SK-N-SH (cell line): ENCODE data around the gene MRPL9. TPM values are rescaled to one million over a fixed set of nuclear protein-coding genes. Genes with fewer than 3 reads are reported as not detected.

Experiments used
- CTCF ChIA-PET: fragments of 300-600, 350-600 bp; formaldehyde crosslinking; extraction: SDS; loops from one replicate; lab custom pipeline; 2021; lab: Yijun Ruan, JAX
- POLR2A ChIA-PET: fragments of 350-600 bp; sonication (Branson Sonifier 250); formaldehyde crosslinking; extraction: SDS; loops from one replicate; lab custom pipeline; 2020; ENCODE audit warnings: antibody characterized with exemption, inconsistent platforms; lab: Yijun Ruan, JAX
- DNase-seq: peaks from one replicate; pipeline ENCODE4 v3.0.0; 2012
- H2AFZ ChIP-seq: fragments of 200-600 bp; sonication (generic); 2 replicates; pipeline ENCODE4 v1.8.1; 2016; ENCODE audit warnings: antibody characterized with exemption, mild to moderate bottlenecking, low read depth
- H3F3A ChIP-seq: fragments of 200-600 bp; sonication (generic); replicated peaks from 2 replicates; pipeline ENCODE3; 2016; ENCODE audit warnings: antibody characterized with exemption, mild to moderate bottlenecking; ENCODE audit not compliant: insufficient read depth
- H3K27ac ChIP-seq, 2 experiments: fragments of 200-500 bp in 1 of 2; fragments of 200-600 bp in 1 of 2; sonication (Bioruptor generic) in 1 of 2; sonication (generic), shearing (Covaris generic) in 1 of 2; 2 replicates each; pipeline versions ENCODE4 v1.5.1 to v1.6.1; 2014 to 2016; ENCODE audit warnings: low read depth in 2 of 2, inconsistent platforms in 1 of 2, low read length in 1 of 2, mild to moderate bottlenecking in 1 of 2, mixed read lengths in 1 of 2
- H3K27me3 ChIP-seq: fragments of 200-600 bp; sonication (generic), shearing (Covaris generic); 2 replicates; pipeline ENCODE4 v1.6.1; 2016; ENCODE audit warnings: mixed run types; ENCODE audit not compliant: insufficient read depth
- H3K36me3 ChIP-seq, 2 experiments: fragments of 200-500 bp in 1 of 2; fragments of 200-600 bp in 1 of 2; sonication (Bioruptor generic) in 1 of 2; sonication (generic) in 1 of 2; replicated peaks in 1 of 2; 2 replicates each; pipeline versions ENCODE3 to v1.5.1; 2014 to 2016; ENCODE audit warnings: low read length in 1 of 2, mild to moderate bottlenecking in 1 of 2; ENCODE audit not compliant: insufficient read depth in 2 of 2, control insufficient read depth in 1 of 2
- H3K4me1 ChIP-seq, 2 experiments: fragments of 200-500 bp in 1 of 2; fragments of 200-600 bp in 1 of 2; sonication (Bioruptor generic) in 1 of 2; sonication (generic), shearing (Covaris generic) in 1 of 2; 2 replicates each; pipeline versions ENCODE4 v1.5.1 to v1.6.1; 2014 to 2016; ENCODE audit warnings: low read depth in 1 of 2, low read length in 1 of 2, mixed run types in 1 of 2; ENCODE audit not compliant: insufficient read depth in 2 of 2, control insufficient read depth in 1 of 2
- H3K4me2 ChIP-seq: fragments of 200-600 bp; sonication (generic), shearing (Covaris generic); 2 replicates; pipeline ENCODE4 v1.6.1; 2017; ENCODE audit warnings: mixed run types
- H3K4me3 ChIP-seq, 2 experiments: fragments of 200-500 bp in 1 of 2; fragments of 200-600 bp in 1 of 2; sonication (Bioruptor generic) in 1 of 2; sonication (generic), shearing (Covaris generic) in 1 of 2; 2 replicates each; pipeline versions ENCODE4 v1.5.1 to v1.8.1; 2014 to 2016; ENCODE audit warnings: low read depth in 2 of 2, inconsistent platforms in 1 of 2, low read length in 1 of 2, mild to moderate bottlenecking in 1 of 2, mixed read lengths in 1 of 2, moderate library complexity in 1 of 2
- H3K79me2 ChIP-seq: fragments of 200-600 bp; sonication (generic); 2 replicates; pipeline ENCODE4 v1.8.1; 2017; ENCODE audit warnings: mild to moderate bottlenecking; ENCODE audit not compliant: insufficient read depth
- H3K9ac ChIP-seq: fragments of 200-600 bp; sonication (generic); 2 replicates; pipeline ENCODE4 v1.6.1; 2017; ENCODE audit warnings: mixed run types
- H3K9me2 ChIP-seq: fragments of 200-600 bp; sonication (generic); 2 replicates; pipeline ENCODE4 v1.6.1; 2017; ENCODE audit warnings: mixed run types
- H3K9me3 ChIP-seq: fragments of 200-600 bp; sonication (generic); 2 replicates; pipeline ENCODE4 v1.6.1; 2017; ENCODE audit warnings: mixed run types, mild to moderate bottlenecking, moderate library complexity
- H4K20me1 ChIP-seq: fragments of 200-600 bp; sonication (generic); 2 replicates; pipeline ENCODE4 v1.6.1; 2017; ENCODE audit warnings: mild to moderate bottlenecking, mixed run types; ENCODE audit not compliant: insufficient read depth
- CHD2 ChIP-seq: fragments of 150-350 bp; IDR thresholded peaks from 2 replicates; pipeline ENCODE4 v1.6.1; 2018; ENCODE audit warnings: low read length; ENCODE audit not compliant: partially characterized antibody
- CTCF ChIP-seq: fragments of 200-600 bp; sonication (generic); IDR thresholded peaks from 2 replicates; pipeline ENCODE4 v1.6.1; 2017; ENCODE audit warnings: antibody characterized with exemption, mild to moderate bottlenecking, moderate library complexity
- ELF1 ChIP-seq: IDR thresholded peaks from 2 replicates; pipeline ENCODE4 v1.4.0; 2012
- EZH2phosphoT487 ChIP-seq: fragments of 200-600 bp; sonication (generic); IDR thresholded peaks from 2 replicates; pipeline ENCODE4 v1.6.1; 2017; ENCODE audit warnings: low read depth, mixed run types, mild to moderate bottlenecking, antibody characterized with exemption, moderate library complexity, borderline replicate concordance
- FOXJ3 ChIP-seq: sonication (generic); formaldehyde crosslinking; IDR thresholded peaks from 2 replicates; pipeline ENCODE4 v1.5.1; 2020; ENCODE audit warnings: mild to moderate bottlenecking, missing genetic modification reagents
- FOXM1 ChIP-seq: IDR thresholded peaks from 2 replicates; pipeline ENCODE4 v1.4.0; 2012; ENCODE audit warnings: low read depth, mild to moderate bottlenecking
- JUND ChIP-seq: IDR thresholded peaks from 2 replicates; pipeline ENCODE4 v1.4.0; 2012
- POLR2AphosphoS5 ChIP-seq: IDR thresholded peaks from 2 replicates; pipeline ENCODE4 v1.6.1; 2012; ENCODE audit warnings: low read depth, low read length
- SMC3 ChIP-seq: IDR thresholded peaks from 2 replicates; pipeline ENCODE4 v1.6.1; 2012; ENCODE audit warnings: low read depth, low read length, improper control_type of control experiment
- TAF1 ChIP-seq: IDR thresholded peaks from 2 replicates; pipeline ENCODE4 v1.6.1; 2012; ENCODE audit warnings: low read depth, mild to moderate bottlenecking, low read length, moderate library complexity, borderline replicate concordance
- TCF12 ChIP-seq: IDR thresholded peaks from 2 replicates; pipeline ENCODE4 v1.4.0; 2012
- YY1 ChIP-seq: IDR thresholded peaks from 2 replicates; pipeline ENCODE4 v1.4.0; 2012; ENCODE audit warnings: low read depth, mild to moderate bottlenecking
- ZBTB33 ChIP-seq: IDR thresholded peaks from 2 replicates; pipeline ENCODE4 v1.4.0; 2012; ENCODE audit warnings: low read depth, borderline replicate concordance
- WGBS: methylation state at CpG from one replicate; pipeline ENCODE4 v1.1.6; 2017; ENCODE audit warnings: low lambda C conversion rate; 5-methylcytosine and 5-hydroxymethylcytosine counted together
- polyA plus RNA-seq, 3 experiments: library from polyadenylated mRNA; depleted of rRNA; stranded (reverse); fragments of >200 nt; gene quantifications; 2 replicates each; pipeline ENCODE4 v1.2.3, GENCODE V29; 2012
- TF ChIP-seq, protein P1 (sequence below): fragments of 150-350 bp; IDR thresholded peaks from 2 replicates; pipeline ENCODE4 v1.6.1; 2016; ENCODE audit warnings: mild to moderate bottlenecking, low read depth, low read length

MRPL9 gene
- polyA plus RNA-seq, 1 of the 3 experiments (the other 2 are of a cell fraction) = 76.2 TPM

DNA sequence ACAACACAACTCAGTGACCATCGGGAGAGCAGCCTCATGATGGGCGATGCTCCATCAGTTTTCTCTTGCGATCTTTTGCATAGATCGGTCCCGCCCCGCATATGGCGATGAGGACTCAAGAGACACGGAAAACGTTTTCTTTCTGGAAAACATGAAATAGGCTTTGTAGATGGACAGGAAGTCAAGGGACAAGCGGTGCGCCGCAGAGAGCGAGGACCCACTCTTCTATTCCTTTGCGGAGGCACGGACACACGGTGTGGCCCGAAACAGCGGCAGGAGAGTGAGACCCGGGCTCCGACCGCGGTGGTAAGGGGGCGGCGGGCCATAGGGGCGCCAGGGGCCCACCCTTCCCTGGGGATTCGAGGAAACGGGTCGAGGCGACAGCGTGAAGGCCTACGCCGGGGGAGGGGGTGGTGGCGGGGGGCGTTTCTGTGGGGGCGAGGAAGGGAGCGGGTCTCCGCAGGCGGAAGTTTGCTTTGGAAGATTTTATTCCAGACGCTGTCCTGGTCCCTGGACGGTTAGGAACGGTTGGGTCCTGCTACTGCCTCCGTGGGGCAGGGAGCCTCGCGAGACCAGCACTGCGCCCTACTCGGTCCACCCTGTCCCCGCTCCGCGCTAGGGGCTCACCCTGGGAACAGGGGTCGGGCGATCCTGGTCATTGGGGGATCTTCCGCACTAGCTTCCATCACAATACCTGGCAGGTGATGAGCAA is 27.8 kb upstream of the MRPL9 start:
- no peaks in the 10 kb centered on the region for H3K27me3 ChIP-seq
- H3F3A ChIP-seq = peaks cover 3% of the 10 kb centered on the region
- peak overlapping the region; percentile 51; the same call in 1 of the 2 replicates for H3K9ac ChIP-seq
- peaks cover 0 to 5% of the 10 kb centered on the region in 2 experiments; a peak in 2 of 4 replicates for H3K4me1 ChIP-seq
- DNase-seq = peak; percentile 79
- WGBS = under 1% methylated on average over 41 of the region's 52 CpGs
- peak overlapping the region; percentile 84 for H3K4me2 ChIP-seq
- TF ChIP-seq CHD2 (peak; percentile 98), JUND (no peak)
- H3K36me3 ChIP-seq = peaks cover 0 to 4% of the 10 kb centered on the region in 2 experiments
- no peaks in the 10 kb centered on the region for H4K20me1 ChIP-seq
- H2AFZ ChIP-seq = peak overlapping the region; percentile 97
- H3K9me2 ChIP-seq = no peaks in the 10 kb centered on the region
- ChIA-PET POLR2A (interaction anchor here (1.1 to 1.3 kb wide), 2 partner anchors 28 to 29 kb away, joined by 3 to 6 read pairs; partner anchors contain the start of gene MRPL9), CTCF (interaction anchor here (0.6 to 3.0 kb wide), 8 partner anchors 8 to 56 kb away, joined by 3 to 21 read pairs (median 5); partner anchors contain the start of gene MRPL9)
- peak overlapping the region; percentile 85 to 86 for H3K4me3 ChIP-seq
- H3K79me2 ChIP-seq = no peaks in the 10 kb centered on the region
- peak overlapping the region in 1 of 2 experiments; percentile 87; a peak in 2 of 4 replicates for H3K27ac ChIP-seq
- no peaks in the 10 kb centered on the region for H3K9me3 ChIP-seq

GRCh38 chr1:151790071-151790939 is 27.0 kb upstream of the MRPL9 start, which contains the start of gene TDRKH:
Gene TDRKH (minus strand): TSS chr1:151790500. CDS start chr1:151783022, 7,478 bp downstream.
- Histone ChIP-seq H4K20me1 (no peaks in the 10 kb centered on the region), H3K9me3 (no peaks in the 10 kb centered on the region), H3K4me2 (peak within 1 kb of the TSS; percentile 92), H3K36me3 (peaks cover 0 to 4% of the 10 kb centered on the region in 2 experiments), H3K27ac (peak within 1 kb of the TSS in 1 of 2 experiments; percentile 88; a peak in 2 of 4 replicates), H3K4me3 (peak within 1 kb of the TSS; percentile 85 to 86), H3F3A (peaks cover 3% of the 10 kb centered on the region), H3K9me2 (no peaks in the 10 kb centered on the region), H3K4me1 (peaks cover 0 to 5% of the 10 kb centered on the region in 2 experiments; a peak in 2 of 4 replicates), H2AFZ (peak within 1 kb of the TSS; percentile 97), H3K79me2 (no peaks in the 10 kb centered on the region), H3K27me3 (no peaks in the 10 kb centered on the region), H3K9ac (peak within 1 kb of the TSS; percentile 51)
- peak; percentile 98 for DNase-seq
- WGBS = 2% methylated on average over 57 of the region's 58 CpGs
- ChIA-PET CTCF (interaction anchor here (0.6 to 3.0 kb wide), 16 partner anchors 9 to 97 kb away, joined by 3 to 21 read pairs (median 4); partner anchors contain the start of genes CELF3 and MRPL9), POLR2A (interaction anchor here (0.7 to 1.3 kb wide), 5 partner anchors 27 to 74 kb away, joined by 3 to 6 read pairs (median 4); partner anchors contain the start of genes CELF3 and MRPL9)
- TF ChIP-seq YY1 (no peak), POLR2AphosphoS5 (peak; percentile 29; the same call in 1 of the 2 replicates), TAF1 (peak; percentile 40; the same call in 1 of the 2 replicates), FOXJ3 (no peak), EZH2phosphoT487 (no peak), ELF1 (0 out of 2 replicates have a peak, but pooled peaks have one; percentile 40), SMC3 (peak; percentile 25), FOXM1 (no peak), ZBTB33 (no peak), CTCF (peak; percentile 39), TCF12 (peak; percentile 52; the same call in 1 of the 2 replicates)
- TF ChIP-seq, protein P1, sequence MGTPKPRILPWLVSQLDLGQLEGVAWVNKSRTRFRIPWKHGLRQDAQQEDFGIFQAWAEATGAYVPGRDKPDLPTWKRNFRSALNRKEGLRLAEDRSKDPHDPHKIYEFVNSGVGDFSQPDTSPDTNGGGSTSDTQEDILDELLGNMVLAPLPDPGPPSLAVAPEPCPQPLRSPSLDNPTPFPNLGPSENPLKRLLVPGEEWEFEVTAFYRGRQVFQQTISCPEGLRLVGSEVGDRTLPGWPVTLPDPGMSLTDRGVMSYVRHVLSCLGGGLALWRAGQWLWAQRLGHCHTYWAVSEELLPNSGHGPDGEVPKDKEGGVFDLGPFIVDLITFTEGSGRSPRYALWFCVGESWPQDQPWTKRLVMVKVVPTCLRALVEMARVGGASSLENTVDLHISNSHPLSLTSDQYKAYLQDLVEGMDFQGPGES = peak; percentile 93
